Measurements from ENCODE around the gene PRSS21.

- TF ChIP-seq MAX (IDR thresholded peaks at IDR 0.05), result no peak
- no peak for TF ChIP-seq NFIC (IDR thresholded peaks at IDR 0.05)
- no peak for TF ChIP-seq EP300 (IDR thresholded peaks at IDR 0.05; ENCODE audit: borderline replicate concordance)
Measured at GRCh38 chr16:2779151-2779920, 37.7 kb upstream of the PRSS21 start.
